K562 treated with DMSO at 1 percent for 24 hours (cell line): Measurements from ENCODE around the gene PLGLB2. TPM values are rescaled to one million over a fixed set of nuclear protein-coding genes. Genes with fewer than 3 reads are reported as not detected.

Experiments used
- total RNA-seq: library from RNA; unstranded; fragments of 300-600 nt; gene quantifications from 2 replicates; pipeline ENCODE4 v1.2.3, GENCODE V29; 2022; ENCODE audit warnings: low read depth; ENCODE audit not compliant: insufficient read depth

PLGLB2 gene
- not detected in 2 replicates for total RNA-seq

DNA sequence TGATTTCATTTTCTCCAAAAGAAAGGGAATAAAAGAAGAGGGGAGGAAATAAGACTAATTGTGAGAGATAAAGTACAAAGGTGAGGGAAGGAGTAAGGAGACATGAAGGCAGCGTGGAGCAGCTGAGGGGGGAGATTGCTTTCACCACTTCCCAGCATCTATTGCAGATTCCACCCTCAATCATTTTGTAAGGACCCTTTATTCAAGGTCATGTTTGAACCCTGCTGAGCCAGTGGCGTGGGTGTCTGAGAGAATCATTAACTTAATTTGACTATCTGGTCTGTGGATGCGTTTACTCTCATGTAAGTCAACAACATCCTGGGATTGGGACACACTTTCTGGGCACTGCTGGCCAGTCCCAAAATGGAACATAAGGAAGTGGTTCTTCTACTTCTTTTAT, at the start of gene PLGLB2:
PLGLB2 (plus strand) TSS at position 297 of the 400 bp plus-strand sequence; CDS start at position 364, 67 bp downstream.

Other genes with a start within 250 kb of the PLGLB2 start
- 2.6 and 4.5 TPM in 2 replicates for gene RGPD2, start 77.7 kb downstream of the PLGLB2 start, total RNA-seq